Trophoblast cell (in vitro differentiated cells and primary cell): ENCODE data around the gene OR5T1. TPM values are rescaled to one million over a fixed set of nuclear protein-coding genes. Genes with fewer than 3 reads are reported as not detected.

Experiments used
- DNase-seq, 2 donors: peaks; one replicate each; pipeline ENCODE4 v3.0.0-alpha.2; 2016
- H2AFZ ChIP-seq: 2 replicates; pipeline ENCODE4 v1.6.1; 2013; ENCODE audit warnings: low read length, moderate library complexity, mild to moderate bottlenecking; ENCODE audit not compliant: insufficient read depth, poor library complexity
- H2AK5ac ChIP-seq: 2 replicates; pipeline ENCODE4 v1.6.1; 2013; ENCODE audit warnings: mild to moderate bottlenecking, low read length
- H2BK120ac ChIP-seq: 2 replicates; pipeline ENCODE4 v1.6.1; 2013; ENCODE audit warnings: low read length, mild to moderate bottlenecking, moderate library complexity; ENCODE audit not compliant: insufficient read depth, poor library complexity
- H2BK12ac ChIP-seq: 2 replicates; pipeline ENCODE4 v1.6.1; 2013; ENCODE audit warnings: mild to moderate bottlenecking, low read length, moderate library complexity
- H2BK5ac ChIP-seq: 2 replicates; pipeline ENCODE4 v1.6.1; 2013; ENCODE audit warnings: low read length, low read depth, moderate library complexity, mild to moderate bottlenecking; ENCODE audit not compliant: poor library complexity
- H3K14ac ChIP-seq: 2 replicates; pipeline ENCODE4 v1.6.1; 2013; ENCODE audit warnings: mild to moderate bottlenecking, low read length
- H3K18ac ChIP-seq: 2 replicates; pipeline ENCODE4 v1.6.1; 2013; ENCODE audit warnings: mild to moderate bottlenecking, low read length
- H3K23ac ChIP-seq: 2 replicates; pipeline ENCODE4 v1.6.1; 2013; ENCODE audit warnings: low read length
- H3K27ac ChIP-seq: 2 replicates; pipeline ENCODE4 v1.5.1; 2013; ENCODE audit warnings: low read depth, mild to moderate bottlenecking, inconsistent platforms, low read length, moderate library complexity
- H3K27me3 ChIP-seq: 2 replicates; pipeline ENCODE4 v1.6.1; 2013; ENCODE audit warnings: inconsistent platforms, mild to moderate bottlenecking, low read length, moderate library complexity; ENCODE audit not compliant: insufficient read depth
- H3K36me3 ChIP-seq, 2 experiments: 1 replicate in 1 of 2; 2 replicates in 1 of 2; pipeline ENCODE4 v1.6.1; 2013; ENCODE audit warnings: low read length in 2 of 2, mild to moderate bottlenecking in 2 of 2, moderate library complexity in 1 of 2; ENCODE audit not compliant: insufficient read depth in 2 of 2, control insufficient read depth in 1 of 2
- H3K4ac ChIP-seq: 2 replicates; pipeline ENCODE4 v1.6.1; 2013; ENCODE audit warnings: low read depth, mild to moderate bottlenecking, low read length, moderate library complexity
- H3K4me1 ChIP-seq, 2 experiments: 1 replicate in 1 of 2; 2 replicates in 1 of 2; pipeline ENCODE4 v1.6.1; 2013; ENCODE audit warnings: low read length in 2 of 2, mild to moderate bottlenecking in 2 of 2, moderate library complexity in 1 of 2; ENCODE audit not compliant: insufficient read depth in 2 of 2, control insufficient read depth in 1 of 2
- H3K4me2 ChIP-seq: 2 replicates; pipeline ENCODE4 v1.6.1; 2013; ENCODE audit warnings: inconsistent platforms, mild to moderate bottlenecking, low read length, moderate library complexity
- H3K4me3 ChIP-seq: 2 replicates; pipeline ENCODE4 v1.5.1; 2013; ENCODE audit warnings: mild to moderate bottlenecking, low read depth, low read length, inconsistent platforms
- H3K79me1 ChIP-seq: one replicate; pipeline ENCODE4 v1.6.1; 2013; ENCODE audit warnings: low read length
- H3K79me2 ChIP-seq: 2 replicates; pipeline ENCODE4 v1.6.1; 2013; ENCODE audit warnings: low read length, mild to moderate bottlenecking; ENCODE audit not compliant: control insufficient read depth, insufficient read depth, poor library complexity
- H3K9ac ChIP-seq: 2 replicates; pipeline ENCODE4 v1.6.1; 2013; ENCODE audit warnings: mild to moderate bottlenecking, low read length
- H3K9me3 ChIP-seq: 2 replicates; pipeline ENCODE4 v1.6.1; 2013; ENCODE audit warnings: low read depth, mild to moderate bottlenecking, control low read depth, inconsistent platforms, low read length; ENCODE audit not compliant: insufficient read depth
- H4K12ac ChIP-seq: 2 replicates; pipeline ENCODE4 v1.6.1; 2013; ENCODE audit warnings: low read depth, mild to moderate bottlenecking, low read length, moderate library complexity
- H4K8ac ChIP-seq: 2 replicates; pipeline ENCODE4 v1.6.1; 2013; ENCODE audit warnings: low read depth, mild to moderate bottlenecking, low read length, moderate library complexity
- H4K91ac ChIP-seq: one replicate; pipeline ENCODE4 v1.6.1; 2013; ENCODE audit warnings: low read depth, mild to moderate bottlenecking, low read length, moderate library complexity
- WGBS: extraction: QIAGEN DNeasy Blood & Tissue Kit; methylation state at CpG from one replicate; pipeline ENCODE4 v1.1.7; 2013; ENCODE audit warnings: missing lambda C conversion rate; ENCODE audit not compliant: insufficient read length, insufficient coverage; ENCODE audit errors: extremely low coverage; 5-methylcytosine and 5-hydroxymethylcytosine counted together
- polyA plus RNA-seq: library from polyadenylated mRNA; stranded (reverse); fragments of 200-250 nt; gene quantifications from 2 replicates; pipeline ENCODE4 v1.2.3, GENCODE V29; 2013

OR5T1 gene
- not detected in 2 replicates for polyA plus RNA-seq

- Histone ChIP-seq H4K8ac (no peak within 1 kb of the TSS), H3K79me1 (no peaks in the 10 kb centered on the region), H3K4ac (no peak within 1 kb of the TSS), H3K9me3 (no peaks in the 10 kb centered on the region), H4K12ac (no peak within 1 kb of the TSS), H3K27me3 (no peaks in the 10 kb centered on the region), H3K23ac (no peak within 1 kb of the TSS), H3K79me2 (no peaks in the 10 kb centered on the region), H3K14ac (no peak within 1 kb of the TSS), H4K91ac (no peak within 1 kb of the TSS), H2BK12ac (no peak within 1 kb of the TSS), H2BK5ac (no peak within 1 kb of the TSS), H3K4me2 (no peak within 1 kb of the TSS), H3K36me3 (no peaks in the 10 kb centered on the region), H2AK5ac (no peak within 1 kb of the TSS), H3K27ac (no peak within 1 kb of the TSS), H3K4me3 (no peak within 1 kb of the TSS), H2BK120ac (no peak within 1 kb of the TSS), H2AFZ (no peak within 1 kb of the TSS), H3K4me1 (no peaks in the 10 kb centered on the region), H3K18ac (no peak within 1 kb of the TSS), H3K9ac (no peak within 1 kb of the TSS)
- DNase-seq = no peak
Observed at GRCh38 chr11:56273854-56274253, at the start of gene OR5T1. OR5T1 (plus strand) TSS chr11:56274154; CDS start chr11:56275639, 1,485 bp downstream.

GRCh38 chr11:56234155-56234554 lies 39.8 kb upstream of the OR5T1 start, which contains the start of gene OR5T2:
OR5T2 (minus strand) TSS chr11:56234255; CDS start chr11:56233062, 1,193 bp downstream.
- no peaks in the 10 kb centered on the region for H3K36me3 ChIP-seq
- H3K27ac ChIP-seq = no peak within 1 kb of the TSS
- H4K91ac ChIP-seq = no peak within 1 kb of the TSS
- no peaks in the 10 kb centered on the region for H3K79me2 ChIP-seq
- DNase-seq = no peak
- no peak within 1 kb of the TSS for H2BK5ac ChIP-seq
- no peak within 1 kb of the TSS for H2AFZ ChIP-seq
- no CpG with 5 or more reads among the region's 1 CpG for WGBS
- H3K27me3 ChIP-seq = no peaks in the 10 kb centered on the region
- H3K4ac ChIP-seq = no peak within 1 kb of the TSS
- H3K4me3 ChIP-seq = no peak within 1 kb of the TSS
- H2BK120ac ChIP-seq = no peak within 1 kb of the TSS
- H4K12ac ChIP-seq = no peak within 1 kb of the TSS
- no peaks in the 10 kb centered on the region for H3K79me1 ChIP-seq
- no peak within 1 kb of the TSS for H2AK5ac ChIP-seq
- no peak within 1 kb of the TSS for H4K8ac ChIP-seq
- no peaks in the 10 kb centered on the region for H3K9me3 ChIP-seq
- no peak within 1 kb of the TSS for H2BK12ac ChIP-seq
- H3K9ac ChIP-seq = no peak within 1 kb of the TSS
- H3K23ac ChIP-seq = no peak within 1 kb of the TSS
- H3K4me1 ChIP-seq = no peaks in the 10 kb centered on the region
- no peak within 1 kb of the TSS for H3K4me2 ChIP-seq
- H3K18ac ChIP-seq = no peak within 1 kb of the TSS
- no peak within 1 kb of the TSS for H3K14ac ChIP-seq

GRCh38 chr11:56251954-56252353 lies 22.0 kb upstream of the OR5T1 start, which contains the start of gene OR5T3:
OR5T3 (plus strand) TSS chr11:56252254; CDS start chr11:56252254, 0 bp downstream.
- Histone ChIP-seq H3K79me2 (no peaks in the 10 kb centered on the region), H3K23ac (no peak within 1 kb of the TSS), H2AFZ (no peak within 1 kb of the TSS), H3K4me3 (no peak within 1 kb of the TSS), H2BK120ac (no peak within 1 kb of the TSS), H3K4me2 (no peak within 1 kb of the TSS), H3K79me1 (no peaks in the 10 kb centered on the region), H3K27ac (no peak within 1 kb of the TSS), H4K12ac (no peak within 1 kb of the TSS), H2BK12ac (no peak within 1 kb of the TSS), H4K91ac (no peak within 1 kb of the TSS), H3K27me3 (no peaks in the 10 kb centered on the region), H4K8ac (no peak within 1 kb of the TSS), H3K18ac (no peak within 1 kb of the TSS), H2BK5ac (no peak within 1 kb of the TSS), H3K4ac (no peak within 1 kb of the TSS), H3K4me1 (no peaks in the 10 kb centered on the region), H3K9me3 (no peaks in the 10 kb centered on the region), H2AK5ac (no peak within 1 kb of the TSS), H3K14ac (no peak within 1 kb of the TSS), H3K9ac (no peak within 1 kb of the TSS), H3K36me3 (no peaks in the 10 kb centered on the region)
- DNase-seq = no peak

- H3K23ac ChIP-seq = no peak overlapping the region
- no peak overlapping the region for H2AFZ ChIP-seq
- H3K4ac ChIP-seq = no peak overlapping the region
- H4K91ac ChIP-seq = no peak overlapping the region
- H3K4me2 ChIP-seq = no peak overlapping the region
- H3K79me1 ChIP-seq = no peaks in the 10 kb centered on the region
- no peak for DNase-seq
- H3K27me3 ChIP-seq = no peaks in the 10 kb centered on the region
- no peak overlapping the region for H2BK120ac ChIP-seq
- H3K14ac ChIP-seq = no peak overlapping the region
- no peak overlapping the region for H3K27ac ChIP-seq
- H3K79me2 ChIP-seq = no peaks in the 10 kb centered on the region
- H3K9ac ChIP-seq = no peak overlapping the region
- H4K12ac ChIP-seq = no peak overlapping the region
- no peaks in the 10 kb centered on the region for H3K36me3 ChIP-seq
- H3K4me3 ChIP-seq = no peak overlapping the region
- H2BK5ac ChIP-seq = no peak overlapping the region
- H3K9me3 ChIP-seq = no peaks in the 10 kb centered on the region
- no peak overlapping the region for H3K18ac ChIP-seq
- H2AK5ac ChIP-seq = no peak overlapping the region
- no CpG with 5 or more reads among the region's 3 CpGs for WGBS
- no peak overlapping the region for H2BK12ac ChIP-seq
- no peak overlapping the region for H4K8ac ChIP-seq
- H3K4me1 ChIP-seq = no peaks in the 10 kb centered on the region
Observed at GRCh38 chr11:56271092-56271491, 2.9 kb upstream of the OR5T1 start.
